AG04449 (cell line): Measurements from ENCODE around the gene GGT5.
A peak's percentile ranks its signal among the peaks of the same experiment; 100 is the strongest.

Experiments used
- CTCF ChIA-PET: fragments of 350-600 bp; formaldehyde crosslinking; extraction: SDS; loops from one replicate; lab custom pipeline; 2021; ENCODE audit warnings: antibody characterized with exemption; lab: Yijun Ruan, JAX
- POLR2A ChIA-PET: fragments of 400-600, 350-600 bp; formaldehyde crosslinking; extraction: SDS; loops from one replicate; lab custom pipeline; 2020; ENCODE audit warnings: antibody characterized with exemption, inconsistent platforms; lab: Yijun Ruan, JAX
- DNase-seq: peaks from one replicate; pipeline ENCODE4 v3.0.0-alpha.2; 2010; ENCODE audit warnings: low read depth, low spot score
- H3K4me3 ChIP-seq: 2 replicates; pipeline ENCODE4 v1.5.1; 2011; ENCODE audit warnings: low read depth, mild to moderate bottlenecking, control low read depth, low read length
- CTCF ChIP-seq: IDR thresholded peaks from one replicate; pipeline ENCODE4 v1.5.1; 2011; ENCODE audit warnings: mild to moderate bottlenecking, moderate library complexity, low read length, control low read depth, inconsistent platforms; ENCODE audit not compliant: insufficient read depth; ENCODE audit errors: missing control alignments

Gene GGT5

GRCh38 chr22:24175160-24175808 is 69.6 kb downstream of the GGT5 start:
- DNase-seq, result no peak
- ChIA-PET POLR2A (interaction anchor here (0.9 kb wide), 1 partner anchor 9 kb away, joined by 4 read pairs; no protein-coding TSS in a partner anchor), CTCF (interaction anchor here (0.6 to 7.3 kb wide), 27 partner anchors 10 to 295 kb away, joined by 3 to 92 read pairs (median 4); no protein-coding TSS in a partner anchor)
- TF ChIP-seq CTCF, result peak; percentile 96
- H3K4me3 ChIP-seq, result no peak overlapping the region

- no peak for TF ChIP-seq CTCF
- DNase-seq, result no peak
- ChIA-PET POLR2A (no interaction called here), CTCF (interaction anchor here (0.9 to 7.3 kb wide), 3 partner anchors 16 to 65 kb away, joined by 3 to 92 read pairs (median 52); no protein-coding TSS in a partner anchor)
- H3K4me3 ChIP-seq, result no peak overlapping the region
These were observed 73.1 kb downstream of the GGT5 start for GRCh38 chr22:24171822-24172221.

- no peak for TF ChIP-seq CTCF
- no peak overlapping the region for H3K4me3 ChIP-seq
- POLR2A ChIA-PET, result no interaction called here
- CTCF ChIA-PET, result interaction anchor here (7.3 to 8.5 kb wide), 2 partner anchors 14 to 15 kb away, joined by 92 to 104 read pairs; no protein-coding TSS in a partner anchor
- DNase-seq, result no peak
These were observed 74.2 kb downstream of the GGT5 start for GRCh38 chr22:24170632-24171031.

GRCh38 chr22:24170188-24170587 is 74.7 kb downstream of the GGT5 start:
- ChIA-PET CTCF (interaction anchor here (1.7 to 8.5 kb wide), 2 partner anchors 7 to 14 kb away, joined by 4 to 104 read pairs; no protein-coding TSS in a partner anchor), POLR2A (no interaction called here)
- H3K4me3 ChIP-seq, result no peak overlapping the region
- TF ChIP-seq CTCF, result no peak
- DNase-seq, result no peak
